ENCODE results near the gene ZBTB46. TPM values are rescaled to one million over a fixed set of nuclear protein-coding genes. Genes with fewer than 3 reads are reported as not detected.
"Not testable (repeated sequence)": the region's sequence is repeated elsewhere in the genome, so short reads cannot be mapped to it uniquely, and the experiment has no call there.

Gene ZBTB46
- total and polyA plus RNA-seq, 5 donors from 2014 or later = 0.03 to 0.49 (median 0.09) TPM; not detected in 2

GRCh38 chr20:63733579-63734081 is 97.4 kb downstream of the ZBTB46 start:
- H3K36me3 Mint-ChIP-seq = peaks cover 21% of the 10 kb centered on the region
- no peak overlapping the region for H3K27ac ChIP-seq (ENCODE audit: insufficient read depth, low read length, poor library complexity, severe bottlenecking)
- H3K27ac Mint-ChIP-seq = peak overlapping the region in 1 of 3 donors; percentile 62
- H3K4me3 Mint-ChIP-seq = peak overlapping the region in 3 of 4 donors; percentile 42 to 79 (median 62)
- peaks cover 5 to 25% (median 20%) of the 10 kb centered on the region in 4 donors for H3K4me1 Mint-ChIP-seq
- DNase-seq (no peak), ATAC-seq (ENCODE audit: low read depth in 2 of 2) (no peak)
- H3K27me3 Mint-ChIP-seq = no peaks in the 10 kb centered on the region
- no peak overlapping the region for H3K4me3 ChIP-seq (ENCODE audit: low read depth, low read length)
- H3K36me3 ChIP-seq (ENCODE audit: control insufficient read depth, insufficient read depth, low read length) = peaks cover 15% of the 10 kb centered on the region
- peaks cover 57% of the 10 kb centered on the region for H3K4me1 ChIP-seq (ENCODE audit: control insufficient read depth, insufficient read depth, low read length, poor library complexity, severe bottlenecking)
- no peaks in the 10 kb centered on the region for H3K27me3 ChIP-seq (ENCODE audit: control insufficient read depth, insufficient read depth, low read length)
- no peaks in the 10 kb centered on the region for H3K9me3 ChIP-seq (ENCODE audit: control insufficient read depth in 2 of 2, low read length in 2 of 2)
- no peaks in the 10 kb centered on the region for H3K9me3 Mint-ChIP-seq

GRCh38 chr20:63733117-63733516 is 97.9 kb downstream of the ZBTB46 start:
- Histone ChIP-seq H3K4me1 (ENCODE audit: control insufficient read depth, insufficient read depth, low read length, poor library complexity, severe bottlenecking) (peaks cover 57% of the 10 kb centered on the region), H3K4me3 (ENCODE audit: low read depth, low read length) (no peak overlapping the region), H3K9me3 (ENCODE audit: control insufficient read depth in 2 of 2, low read length in 2 of 2) (no peaks in the 10 kb centered on the region), H3K27ac (ENCODE audit: insufficient read depth, low read length, poor library complexity, severe bottlenecking) (no peak overlapping the region), H3K36me3 (ENCODE audit: control insufficient read depth, insufficient read depth, low read length) (peaks cover 15% of the 10 kb centered on the region), H3K27me3 (ENCODE audit: control insufficient read depth, insufficient read depth, low read length) (no peaks in the 10 kb centered on the region)
- ATAC-seq (ENCODE audit: low read depth in 2 of 2) = no peak
- Mint-ChIP-seq H3K36me3 (peaks cover 21% of the 10 kb centered on the region), H3K9me3 (peaks cover 0 to 2% (median 0%) of the 10 kb centered on the region in 7 donors), H3K27me3 (no peaks in the 10 kb centered on the region), H3K4me3 (no peak overlapping the region), H3K4me1 (peaks cover 5 to 30% (median 25%) of the 10 kb centered on the region in 4 donors), H3K27ac (no peak overlapping the region)
- DNase-seq = no peak

DNA sequence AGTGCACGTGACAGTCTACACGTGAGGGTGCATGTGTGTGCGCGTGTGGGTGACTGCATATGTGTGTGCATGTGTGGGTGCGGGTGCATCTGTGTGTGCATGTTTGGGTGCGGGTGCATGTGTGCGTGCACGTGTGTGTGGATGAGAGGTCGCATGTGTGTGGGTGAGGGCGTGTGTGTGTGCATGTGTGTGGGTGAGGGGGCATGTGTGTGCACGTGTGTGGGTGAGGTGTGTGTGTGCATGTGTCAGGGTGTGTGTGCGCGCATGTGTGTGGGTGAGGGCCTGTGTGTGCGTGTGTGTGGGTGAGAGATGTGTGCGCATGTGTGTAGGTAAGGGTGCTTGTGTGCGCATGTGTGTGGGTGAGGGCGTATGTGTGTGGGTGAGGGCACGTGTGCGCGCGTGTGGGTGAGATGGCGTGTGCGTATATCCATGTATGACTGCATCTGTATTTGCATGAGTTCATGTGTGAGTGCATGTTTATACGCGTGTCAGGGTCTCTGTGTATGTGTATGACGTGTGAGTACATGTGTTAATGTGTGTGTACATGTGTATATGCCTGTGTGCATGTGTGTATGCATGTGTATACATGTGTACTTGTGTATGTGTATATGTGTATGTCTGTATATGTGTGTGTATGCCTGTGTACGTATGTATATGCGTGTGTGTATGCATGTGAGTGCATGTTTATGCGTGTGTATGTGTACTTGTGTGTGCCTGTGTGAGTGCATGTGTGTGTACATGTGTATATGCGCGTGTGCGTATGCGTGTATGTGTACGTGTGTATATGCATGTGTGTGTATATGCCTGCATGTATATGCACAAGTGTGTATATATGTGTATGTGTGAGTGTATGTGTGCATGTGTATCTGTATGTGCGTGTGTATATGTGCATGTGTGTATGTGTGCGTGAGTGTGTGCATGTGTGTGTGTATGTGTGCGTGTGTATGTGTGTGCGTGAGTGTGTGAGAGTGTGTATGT is 98.7 kb downstream of the ZBTB46 start:
- H3K4me1 Mint-ChIP-seq = peaks cover 5 to 37% (median 30%) of the 10 kb centered on the region in 4 donors
- Histone ChIP-seq H3K27ac (ENCODE audit: insufficient read depth, low read length, poor library complexity, severe bottlenecking) (no peak overlapping the region), H3K27me3 (ENCODE audit: control insufficient read depth, insufficient read depth, low read length) (no peaks in the 10 kb centered on the region), H3K4me1 (ENCODE audit: control insufficient read depth, insufficient read depth, low read length, poor library complexity, severe bottlenecking) (peaks cover 62% of the 10 kb centered on the region), H3K4me3 (ENCODE audit: low read depth, low read length) (no peak overlapping the region), H3K36me3 (ENCODE audit: control insufficient read depth, insufficient read depth, low read length) (peaks cover 15% of the 10 kb centered on the region), H3K9me3 (ENCODE audit: control insufficient read depth in 2 of 2, low read length in 2 of 2) (no peaks in the 10 kb centered on the region)
- no peak overlapping the region for H3K4me3 Mint-ChIP-seq
- no peaks in the 10 kb centered on the region for H3K27me3 Mint-ChIP-seq
- H3K36me3 Mint-ChIP-seq = peaks cover 21% of the 10 kb centered on the region
- H3K27ac Mint-ChIP-seq = no peak overlapping the region
- ATAC-seq (ENCODE audit: low read depth in 2 of 2) (no peak), DNase-seq (no peak)
- H3K9me3 Mint-ChIP-seq = peaks cover 0 to 2% (median 0%) of the 10 kb centered on the region in 7 donors

DNA sequence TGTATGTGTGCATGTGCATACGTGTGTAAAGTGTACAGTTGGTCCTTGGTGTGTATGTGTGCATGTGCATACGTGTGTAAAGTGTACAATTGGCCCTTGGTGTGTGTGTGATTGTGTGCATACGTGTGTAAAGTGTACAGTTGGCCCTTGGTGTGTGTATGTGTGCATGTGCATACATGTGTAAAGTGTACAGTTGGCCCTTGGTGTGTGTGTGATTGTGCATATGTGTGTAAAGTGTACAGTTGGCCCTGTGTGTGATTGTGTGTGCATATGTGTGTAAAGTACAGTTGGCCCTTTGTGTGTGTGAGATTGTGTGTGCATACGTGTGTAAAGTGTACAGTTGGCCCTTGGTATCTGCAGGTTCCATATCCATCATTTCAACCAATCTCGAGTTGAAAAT is 99.7 kb downstream of the ZBTB46 start:
- Histone ChIP-seq H3K27me3 (ENCODE audit: control insufficient read depth, insufficient read depth, low read length) (no peaks in the 10 kb centered on the region), H3K4me1 (ENCODE audit: control insufficient read depth, insufficient read depth, low read length, poor library complexity, severe bottlenecking) (peaks cover 63% of the 10 kb centered on the region), H3K27ac (ENCODE audit: insufficient read depth, low read length, poor library complexity, severe bottlenecking) (peak overlapping the region; percentile 69), H3K9me3 (ENCODE audit: control insufficient read depth in 2 of 2, low read length in 2 of 2) (no peaks in the 10 kb centered on the region), H3K36me3 (ENCODE audit: control insufficient read depth, insufficient read depth, low read length) (peaks cover 15% of the 10 kb centered on the region), H3K4me3 (ENCODE audit: low read depth, low read length) (peak overlapping the region; percentile 71)
- no peak overlapping the region for H3K27ac Mint-ChIP-seq
- no peak overlapping the region for H3K4me3 Mint-ChIP-seq
- no peaks in the 10 kb centered on the region for H3K27me3 Mint-ChIP-seq
- no peak for DNase-seq
- H3K36me3 Mint-ChIP-seq = peaks cover 25% of the 10 kb centered on the region
- no peak for ATAC-seq (ENCODE audit: low read depth in 2 of 2)
- H3K4me1 Mint-ChIP-seq = peaks cover 5 to 45% (median 35%) of the 10 kb centered on the region in 4 donors
- H3K9me3 Mint-ChIP-seq = peaks cover 0 to 2% (median 0%) of the 10 kb centered on the region in 7 donors

DNA sequence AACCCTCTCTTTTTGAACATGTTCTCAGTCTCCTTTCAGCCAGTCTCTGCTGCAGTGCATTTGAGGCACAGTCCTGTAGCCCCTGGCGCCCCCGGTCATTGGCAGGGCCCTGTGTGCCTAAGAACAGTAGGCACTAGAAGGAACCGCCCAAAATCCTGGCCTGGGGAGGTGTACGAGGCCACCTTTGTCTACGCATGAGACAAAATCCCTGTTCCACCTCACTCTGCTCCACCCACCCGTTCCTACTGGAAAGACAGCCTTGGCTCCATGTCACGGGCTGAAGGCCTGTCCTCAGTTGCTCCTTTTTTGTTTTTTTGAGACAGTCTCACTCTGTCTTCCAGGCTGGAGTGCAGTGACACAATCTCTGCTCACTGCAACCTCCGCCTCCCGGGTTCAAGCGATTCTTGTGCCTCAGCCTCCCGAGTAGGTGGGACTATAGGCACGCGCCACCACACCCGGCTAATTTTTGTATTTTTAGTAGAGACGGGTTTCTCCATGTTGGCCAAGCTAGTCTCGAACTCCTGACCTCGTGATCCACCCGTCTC is 100.8 kb downstream of the ZBTB46 start:
- Histone ChIP-seq H3K27ac (ENCODE audit: insufficient read depth, low read length, poor library complexity, severe bottlenecking) (peak overlapping the region; percentile 69), H3K4me1 (ENCODE audit: control insufficient read depth, insufficient read depth, low read length, poor library complexity, severe bottlenecking) (peaks cover 52% of the 10 kb centered on the region), H3K4me3 (ENCODE audit: low read depth, low read length) (peak overlapping the region; percentile 71), H3K36me3 (ENCODE audit: control insufficient read depth, insufficient read depth, low read length) (peaks cover 20% of the 10 kb centered on the region)
- not testable (repeated sequence) for H3K9me3 ChIP-seq (ENCODE audit: control insufficient read depth in 2 of 2, low read length in 2 of 2); DNase-seq; H3K27me3 ChIP-seq (ENCODE audit: control insufficient read depth, insufficient read depth, low read length); H3K4me3 Mint-ChIP-seq; H3K27me3 Mint-ChIP-seq; H3K9me3 Mint-ChIP-seq; ATAC-seq (ENCODE audit: low read depth in 2 of 2)
- Mint-ChIP-seq H3K4me1 (peaks cover 5 to 34% (median 26%) of the 10 kb centered on the region in 4 donors), H3K27ac (peak overlapping the region in 1 of 3 donors; percentile 83), H3K36me3 (peaks cover 23% of the 10 kb centered on the region)

- not testable (repeated sequence) for ATAC-seq (ENCODE audit: low read depth in 2 of 2); H3K27me3 Mint-ChIP-seq; DNase-seq; H3K27me3 ChIP-seq (ENCODE audit: control insufficient read depth, insufficient read depth, low read length); H3K4me3 ChIP-seq (ENCODE audit: low read depth, low read length); H3K27ac ChIP-seq (ENCODE audit: insufficient read depth, low read length, poor library complexity, severe bottlenecking)
- Mint-ChIP-seq H3K4me3 (peak overlapping the region in 1 of 4 donors; percentile 32), H3K27ac (peak overlapping the region in 2 of 3 donors; percentile 51 to 63), H3K4me1 (peaks cover 0 to 39% (median 22%) of the 10 kb centered on the region in 4 donors), H3K36me3 (peaks cover 24% of the 10 kb centered on the region), H3K9me3 (peaks cover 0 to 15% (median 6%) of the 10 kb centered on the region in 7 donors)
- Histone ChIP-seq H3K9me3 (ENCODE audit: control insufficient read depth in 2 of 2, low read length in 2 of 2) (peaks cover 10 to 18% of the 10 kb centered on the region in 2 experiments), H3K36me3 (ENCODE audit: control insufficient read depth, insufficient read depth, low read length) (peaks cover 40% of the 10 kb centered on the region), H3K4me1 (ENCODE audit: control insufficient read depth, insufficient read depth, low read length, poor library complexity, severe bottlenecking) (peaks cover 13% of the 10 kb centered on the region)
Measured at GRCh38 chr20:63722967-63723622, 108.0 kb downstream of the ZBTB46 start.

GRCh38 chr20:63718996-63719395 is 112.1 kb downstream of the ZBTB46 start:
- Mint-ChIP-seq H3K4me1 (peaks cover 0 to 43% (median 21%) of the 10 kb centered on the region in 4 donors), H3K27me3 (no peaks in the 10 kb centered on the region), H3K36me3 (peaks cover 36% of the 10 kb centered on the region), H3K4me3 (no peak overlapping the region), H3K9me3 (peaks cover 0 to 17% (median 4%) of the 10 kb centered on the region in 7 donors), H3K27ac (no peak overlapping the region)
- Histone ChIP-seq H3K36me3 (ENCODE audit: control insufficient read depth, insufficient read depth, low read length) (peaks cover 53% of the 10 kb centered on the region), H3K27ac (ENCODE audit: insufficient read depth, low read length, poor library complexity, severe bottlenecking) (no peak overlapping the region), H3K4me3 (ENCODE audit: low read depth, low read length) (no peak overlapping the region), H3K4me1 (ENCODE audit: control insufficient read depth, insufficient read depth, low read length, poor library complexity, severe bottlenecking) (no peaks in the 10 kb centered on the region), H3K9me3 (ENCODE audit: control insufficient read depth in 2 of 2, low read length in 2 of 2) (peaks cover 9 to 17% of the 10 kb centered on the region in 2 experiments), H3K27me3 (ENCODE audit: control insufficient read depth, insufficient read depth, low read length) (no peaks in the 10 kb centered on the region)
- DNase-seq (no peak), ATAC-seq (ENCODE audit: low read depth in 2 of 2) (no peak)
